GM12878 (cell line): Measurements from ENCODE around the gene CNPY1.

Experiments
- FOS ChIP-seq: IDR thresholded peaks from 3 replicates; pipeline ENCODE4 v1.6.1; 2011; ENCODE audit warnings: borderline replicate concordance; ENCODE audit not compliant: insufficient read length; ENCODE audit errors: extremely low read depth
- JUNB ChIP-seq: IDR thresholded peaks from 2 replicates; pipeline ENCODE4 v1.6.1; 2016; ENCODE audit warnings: antibody characterized with exemption, mild to moderate bottlenecking
- POLR2A ChIP-seq: IDR thresholded peaks from 2 replicates; pipeline ENCODE4 v1.6.1; 2011; ENCODE audit warnings: low read depth, mild to moderate bottlenecking, low read length
- RB1 ChIP-seq: fragments of 450-650 bp; formaldehyde crosslinking; IDR thresholded peaks from 2 replicates; pipeline ENCODE4 v1.6.1; 2017; ENCODE audit warnings: mild to moderate bottlenecking, borderline replicate concordance
- TF ChIP-seq, protein P1 (sequence below): IDR thresholded peaks from 2 replicates; pipeline ENCODE4 v1.6.1; 2012; ENCODE audit warnings: low read depth, low read length, improper control_type of control experiment
- TF ChIP-seq, protein P2 (sequence below): fragments of 450-650 bp; IDR thresholded peaks from 2 replicates; pipeline ENCODE4 v1.6.1; 2017; ENCODE audit warnings: mild to moderate bottlenecking
- TF ChIP-seq, protein P3 (sequence below): fragments of 450-650 bp; formaldehyde crosslinking; IDR thresholded peaks from 2 replicates; pipeline ENCODE4 v1.5.0; 2022; ENCODE audit warnings: mild to moderate bottlenecking, missing genetic modification characterization
- TF ChIP-seq, protein P4 (sequence below): IDR thresholded peaks from 2 replicates; pipeline ENCODE4 v1.6.1; 2012; ENCODE audit warnings: mild to moderate bottlenecking, low read depth, low read length

DNA sequence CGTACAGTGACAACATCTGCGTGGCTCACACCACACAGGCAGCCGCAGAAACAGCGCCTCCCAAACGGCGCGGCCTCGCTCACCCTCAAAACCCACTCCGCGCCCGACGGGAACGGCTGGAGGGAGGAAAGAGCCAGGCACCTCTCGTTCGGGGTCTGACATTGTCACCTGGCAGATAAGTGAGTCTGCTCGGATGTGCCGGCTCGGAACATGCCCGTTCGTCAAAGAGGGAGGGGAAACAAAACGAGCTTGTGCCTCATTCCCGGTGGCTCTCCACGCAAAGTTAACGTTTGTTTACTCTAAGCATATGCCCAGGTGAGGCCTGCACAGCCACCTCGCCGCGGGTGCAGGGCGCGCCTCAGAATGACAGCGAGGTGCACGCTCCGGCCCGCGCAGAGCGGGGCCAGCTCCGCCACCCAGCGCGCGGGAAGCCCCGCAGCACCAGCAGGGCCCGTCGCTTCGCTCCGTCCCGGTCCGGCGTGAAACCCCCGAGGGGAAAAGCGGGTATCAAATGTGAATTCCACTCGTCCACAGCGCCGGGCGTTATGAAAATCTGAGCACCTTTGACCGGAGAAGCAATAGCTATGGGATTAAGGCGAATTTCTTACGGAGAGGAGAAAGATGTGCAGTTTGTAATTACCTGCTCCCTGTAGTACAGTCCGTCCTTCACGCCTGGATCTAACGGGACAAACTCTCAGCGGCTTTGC, 13.1 kb downstream of the CNPY1 start:
- TF ChIP-seq, protein P1, sequence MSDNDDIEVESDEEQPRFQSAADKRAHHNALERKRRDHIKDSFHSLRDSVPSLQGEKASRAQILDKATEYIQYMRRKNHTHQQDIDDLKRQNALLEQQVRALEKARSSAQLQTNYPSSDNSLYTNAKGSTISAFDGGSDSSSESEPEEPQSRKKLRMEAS, result no peak
- TF ChIP-seq, protein P2, sequence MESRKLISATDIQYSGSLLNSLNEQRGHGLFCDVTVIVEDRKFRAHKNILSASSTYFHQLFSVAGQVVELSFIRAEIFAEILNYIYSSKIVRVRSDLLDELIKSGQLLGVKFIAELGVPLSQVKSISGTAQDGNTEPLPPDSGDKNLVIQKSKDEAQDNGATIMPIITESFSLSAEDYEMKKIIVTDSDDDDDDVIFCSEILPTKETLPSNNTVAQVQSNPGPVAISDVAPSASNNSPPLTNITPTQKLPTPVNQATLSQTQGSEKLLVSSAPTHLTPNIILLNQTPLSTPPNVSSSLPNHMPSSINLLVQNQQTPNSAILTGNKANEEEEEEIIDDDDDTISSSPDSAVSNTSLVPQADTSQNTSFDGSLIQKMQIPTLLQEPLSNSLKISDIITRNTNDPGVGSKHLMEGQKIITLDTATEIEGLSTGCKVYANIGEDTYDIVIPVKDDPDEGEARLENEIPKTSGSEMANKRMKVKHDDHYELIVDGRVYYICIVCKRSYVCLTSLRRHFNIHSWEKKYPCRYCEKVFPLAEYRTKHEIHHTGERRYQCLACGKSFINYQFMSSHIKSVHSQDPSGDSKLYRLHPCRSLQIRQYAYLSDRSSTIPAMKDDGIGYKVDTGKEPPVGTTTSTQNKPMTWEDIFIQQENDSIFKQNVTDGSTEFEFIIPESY, result no peak
- TF ChIP-seq JUNB (no peak), POLR2A (no peak), FOS (no peak), RB1 (no peak)
- TF ChIP-seq, protein P3, sequence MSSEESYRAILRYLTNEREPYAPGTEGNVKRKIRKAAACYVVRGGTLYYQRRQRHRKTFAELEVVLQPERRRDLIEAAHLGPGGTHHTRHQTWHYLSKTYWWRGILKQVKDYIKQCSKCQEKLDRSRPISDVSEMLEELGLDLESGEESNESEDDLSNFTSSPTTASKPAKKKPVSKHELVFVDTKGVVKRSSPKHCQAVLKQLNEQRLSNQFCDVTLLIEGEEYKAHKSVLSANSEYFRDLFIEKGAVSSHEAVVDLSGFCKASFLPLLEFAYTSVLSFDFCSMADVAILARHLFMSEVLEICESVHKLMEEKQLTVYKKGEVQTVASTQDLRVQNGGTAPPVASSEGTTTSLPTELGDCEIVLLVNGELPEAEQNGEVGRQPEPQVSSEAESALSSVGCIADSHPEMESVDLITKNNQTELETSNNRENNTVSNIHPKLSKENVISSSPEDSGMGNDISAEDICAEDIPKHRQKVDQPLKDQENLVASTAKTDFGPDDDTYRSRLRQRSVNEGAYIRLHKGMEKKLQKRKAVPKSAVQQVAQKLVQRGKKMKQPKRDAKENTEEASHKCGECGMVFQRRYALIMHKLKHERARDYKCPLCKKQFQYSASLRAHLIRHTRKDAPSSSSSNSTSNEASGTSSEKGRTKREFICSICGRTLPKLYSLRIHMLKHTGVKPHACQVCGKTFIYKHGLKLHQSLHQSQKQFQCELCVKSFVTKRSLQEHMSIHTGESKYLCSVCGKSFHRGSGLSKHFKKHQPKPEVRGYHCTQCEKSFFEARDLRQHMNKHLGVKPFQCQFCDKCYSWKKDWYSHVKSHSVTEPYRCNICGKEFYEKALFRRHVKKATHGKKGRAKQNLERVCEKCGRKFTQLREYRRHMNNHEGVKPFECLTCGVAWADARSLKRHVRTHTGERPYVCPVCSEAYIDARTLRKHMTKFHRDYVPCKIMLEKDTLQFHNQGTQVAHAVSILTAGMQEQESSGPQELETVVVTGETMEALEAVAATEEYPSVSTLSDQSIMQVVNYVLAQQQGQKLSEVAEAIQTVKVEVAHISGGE (CRISPR knock-in tag), result no peak
- TF ChIP-seq, protein P4, sequence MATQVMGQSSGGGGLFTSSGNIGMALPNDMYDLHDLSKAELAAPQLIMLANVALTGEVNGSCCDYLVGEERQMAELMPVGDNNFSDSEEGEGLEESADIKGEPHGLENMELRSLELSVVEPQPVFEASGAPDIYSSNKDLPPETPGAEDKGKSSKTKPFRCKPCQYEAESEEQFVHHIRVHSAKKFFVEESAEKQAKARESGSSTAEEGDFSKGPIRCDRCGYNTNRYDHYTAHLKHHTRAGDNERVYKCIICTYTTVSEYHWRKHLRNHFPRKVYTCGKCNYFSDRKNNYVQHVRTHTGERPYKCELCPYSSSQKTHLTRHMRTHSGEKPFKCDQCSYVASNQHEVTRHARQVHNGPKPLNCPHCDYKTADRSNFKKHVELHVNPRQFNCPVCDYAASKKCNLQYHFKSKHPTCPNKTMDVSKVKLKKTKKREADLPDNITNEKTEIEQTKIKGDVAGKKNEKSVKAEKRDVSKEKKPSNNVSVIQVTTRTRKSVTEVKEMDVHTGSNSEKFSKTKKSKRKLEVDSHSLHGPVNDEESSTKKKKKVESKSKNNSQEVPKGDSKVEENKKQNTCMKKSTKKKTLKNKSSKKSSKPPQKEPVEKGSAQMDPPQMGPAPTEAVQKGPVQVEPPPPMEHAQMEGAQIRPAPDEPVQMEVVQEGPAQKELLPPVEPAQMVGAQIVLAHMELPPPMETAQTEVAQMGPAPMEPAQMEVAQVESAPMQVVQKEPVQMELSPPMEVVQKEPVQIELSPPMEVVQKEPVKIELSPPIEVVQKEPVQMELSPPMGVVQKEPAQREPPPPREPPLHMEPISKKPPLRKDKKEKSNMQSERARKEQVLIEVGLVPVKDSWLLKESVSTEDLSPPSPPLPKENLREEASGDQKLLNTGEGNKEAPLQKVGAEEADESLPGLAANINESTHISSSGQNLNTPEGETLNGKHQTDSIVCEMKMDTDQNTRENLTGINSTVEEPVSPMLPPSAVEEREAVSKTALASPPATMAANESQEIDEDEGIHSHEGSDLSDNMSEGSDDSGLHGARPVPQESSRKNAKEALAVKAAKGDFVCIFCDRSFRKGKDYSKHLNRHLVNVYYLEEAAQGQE, result no peak
